ENCODE measurements around the gene THEMIS2. TPM values are rescaled to one million over a fixed set of nuclear protein-coding genes. Genes with fewer than 3 reads are reported as not detected.

The THEMIS2 gene
- total RNA-seq, 1 experiment from 2014 or later = 2.0 TPM

DNA sequence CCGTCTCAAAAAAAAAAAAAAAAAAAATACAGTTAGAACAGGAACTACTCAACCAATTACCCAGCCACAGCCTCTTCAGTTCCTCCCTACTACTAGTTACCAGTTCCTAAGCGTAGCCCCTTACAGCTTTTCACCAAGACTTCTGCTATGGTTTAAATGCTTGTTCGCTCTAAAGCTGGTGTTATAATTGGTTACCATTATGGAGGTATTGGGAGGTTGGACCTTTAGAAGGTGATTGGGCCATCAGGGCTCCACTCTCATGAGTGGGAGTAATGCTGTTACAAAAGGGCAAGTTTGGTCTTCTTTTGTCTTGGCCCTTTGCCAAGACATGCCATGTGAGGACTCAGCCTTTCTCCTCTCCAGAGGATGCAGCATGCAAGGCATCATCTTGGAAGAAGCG lies 59.4 kb downstream of the THEMIS2 start:
- POLR2A ChIA-PET (ENCODE audit: low non-redundant PET) = no interaction called here
- Histone ChIP-seq H3K4me3 (ENCODE audit: low read depth, low read length, poor library complexity, severe bottlenecking) (no peak overlapping the region), H3K36me3 (ENCODE audit: insufficient read depth, low read length, poor library complexity, severe bottlenecking) (no peaks in the 10 kb centered on the region), H3K27me3 (replicated peaks; ENCODE audit: insufficient read depth, low read depth, low read length, poor library complexity) (no peaks in the 10 kb centered on the region), H3K27ac (ENCODE audit: low read depth, low read length, poor library complexity, severe bottlenecking) (no peak overlapping the region), H3K4me1 (ENCODE audit: insufficient read depth, low read length, poor library complexity, severe bottlenecking) (no peaks in the 10 kb centered on the region), H3K9me3 (ENCODE audit: low read depth, low read length, poor library complexity, severe bottlenecking) (no peaks in the 10 kb centered on the region)
- no TSS peak for BruUV-seq (replicated peaks)
- no peak for TF ChIP-seq EZH2 (IDR thresholded peaks at IDR 0.05; ENCODE audit: borderline replicate concordance, low read depth, low read length, poor library complexity, severe bottlenecking)
- TF ChIP-seq, protein P1, sequence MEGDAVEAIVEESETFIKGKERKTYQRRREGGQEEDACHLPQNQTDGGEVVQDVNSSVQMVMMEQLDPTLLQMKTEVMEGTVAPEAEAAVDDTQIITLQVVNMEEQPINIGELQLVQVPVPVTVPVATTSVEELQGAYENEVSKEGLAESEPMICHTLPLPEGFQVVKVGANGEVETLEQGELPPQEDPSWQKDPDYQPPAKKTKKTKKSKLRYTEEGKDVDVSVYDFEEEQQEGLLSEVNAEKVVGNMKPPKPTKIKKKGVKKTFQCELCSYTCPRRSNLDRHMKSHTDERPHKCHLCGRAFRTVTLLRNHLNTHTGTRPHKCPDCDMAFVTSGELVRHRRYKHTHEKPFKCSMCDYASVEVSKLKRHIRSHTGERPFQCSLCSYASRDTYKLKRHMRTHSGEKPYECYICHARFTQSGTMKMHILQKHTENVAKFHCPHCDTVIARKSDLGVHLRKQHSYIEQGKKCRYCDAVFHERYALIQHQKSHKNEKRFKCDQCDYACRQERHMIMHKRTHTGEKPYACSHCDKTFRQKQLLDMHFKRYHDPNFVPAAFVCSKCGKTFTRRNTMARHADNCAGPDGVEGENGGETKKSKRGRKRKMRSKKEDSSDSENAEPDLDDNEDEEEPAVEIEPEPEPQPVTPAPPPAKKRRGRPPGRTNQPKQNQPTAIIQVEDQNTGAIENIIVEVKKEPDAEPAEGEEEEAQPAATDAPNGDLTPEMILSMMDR (conservative IDR thresholded peaks at IDR 0.05; ENCODE audit: low read depth, low read length) = no peak
- no peak for DNase-seq (ENCODE audit: low spot score)
- CTCF ChIA-PET = no interaction called here
- intact Hi-C loops (cut with micrococcal nuclease; ENCODE audit: unreplicated experiment) = no loop called here

DNA sequence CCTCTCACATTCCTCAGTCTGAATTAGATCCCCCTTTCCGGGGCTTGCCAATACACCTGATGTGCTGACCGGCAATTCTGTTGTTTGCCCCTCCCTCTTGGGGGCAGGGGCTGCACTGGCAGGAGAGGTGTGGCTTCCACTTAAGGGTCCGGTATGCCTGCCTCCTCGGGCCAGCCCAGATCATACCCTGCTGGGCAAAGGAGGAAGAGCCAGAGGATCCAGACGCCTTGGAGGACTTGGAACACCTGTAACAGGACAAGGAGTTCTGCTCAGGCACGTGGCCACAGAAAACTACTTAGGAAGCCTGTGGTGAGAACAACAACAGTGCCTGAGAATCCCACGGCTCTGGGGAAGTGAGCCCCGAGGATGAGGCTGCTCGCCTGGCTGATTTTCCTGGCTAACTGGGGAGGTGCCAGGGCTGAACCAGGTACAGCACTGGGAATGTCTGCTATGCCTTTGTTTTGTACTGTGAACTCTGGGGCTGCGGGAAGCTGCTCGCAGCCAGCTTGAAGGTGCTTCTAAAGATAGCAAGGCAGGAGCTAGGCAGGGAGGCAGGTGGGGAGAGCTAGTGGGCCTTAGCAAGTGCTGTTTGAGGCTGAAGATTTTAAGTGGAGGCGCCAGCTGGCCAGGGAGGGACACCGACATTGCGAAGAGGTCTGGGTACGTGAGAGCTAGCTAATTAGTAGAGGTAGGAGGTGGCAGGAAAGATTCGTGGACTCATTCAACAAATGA lies 62.6 kb downstream of the THEMIS2 start, which contains the start of gene SMPDL3B:
Gene SMPDL3B, plus strand, starts transcription at position 183 of the 732 bp plus-strand sequence. Its CDS starts 184 bp downstream, at position 367.
- ChIA-PET CTCF (no interaction called here), POLR2A (ENCODE audit: low non-redundant PET) (interaction anchor here (0.6 kb wide), 1 partner anchor 89 kb away, joined by 3 read pairs; no protein-coding TSS in a partner anchor)
- no peaks in the 10 kb centered on the region for H3K36me3 ChIP-seq (ENCODE audit: insufficient read depth, low read length, poor library complexity, severe bottlenecking)
- H3K9me3 ChIP-seq (ENCODE audit: low read depth, low read length, poor library complexity, severe bottlenecking) = no peaks in the 10 kb centered on the region
- DNase-seq (ENCODE audit: low spot score) = no peak
- H3K4me3 ChIP-seq (ENCODE audit: low read depth, low read length, poor library complexity, severe bottlenecking) = peak within 1 kb of the TSS; percentile 30
- no peaks in the 10 kb centered on the region for H3K27me3 ChIP-seq (replicated peaks; ENCODE audit: insufficient read depth, low read depth, low read length, poor library complexity)
- H3K27ac ChIP-seq (ENCODE audit: low read depth, low read length, poor library complexity, severe bottlenecking) = no peak within 1 kb of the TSS
- intact Hi-C loops (cut with micrococcal nuclease; ENCODE audit: unreplicated experiment) = no loop called here
- H3K4me1 ChIP-seq (ENCODE audit: insufficient read depth, low read length, poor library complexity, severe bottlenecking) = peaks cover 4% of the 10 kb centered on the region
- TF ChIP-seq, protein P1 (conservative IDR thresholded peaks at IDR 0.05; ENCODE audit: low read depth, low read length) = no peak
- TF ChIP-seq EZH2 (IDR thresholded peaks at IDR 0.05; ENCODE audit: borderline replicate concordance, low read depth, low read length, poor library complexity, severe bottlenecking) = no peak
- no TSS peak for BruUV-seq (replicated peaks)

DNA sequence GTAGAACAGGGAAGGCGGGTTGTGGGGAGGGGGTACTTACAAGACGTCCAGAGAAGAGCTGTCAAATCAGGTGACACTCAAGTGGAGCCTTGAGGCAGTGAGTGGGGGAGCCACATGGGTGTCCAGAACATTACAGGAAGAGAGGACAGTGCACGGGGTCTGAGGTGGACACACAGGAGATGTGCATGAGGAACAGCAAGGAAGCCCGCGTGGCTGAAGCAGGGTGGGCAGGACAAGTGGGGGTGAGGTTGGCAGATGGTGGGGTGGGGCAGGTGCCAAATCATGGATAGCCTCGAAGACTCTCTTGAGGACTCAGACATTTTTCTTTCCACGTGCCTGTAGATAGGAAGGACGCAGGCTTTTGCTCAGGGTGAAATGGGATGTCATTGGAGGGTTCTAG lies 63.4 kb downstream of the THEMIS2 start:
- POLR2A ChIA-PET (ENCODE audit: low non-redundant PET) = no interaction called here
- Histone ChIP-seq H3K9me3 (ENCODE audit: low read depth, low read length, poor library complexity, severe bottlenecking) (no peaks in the 10 kb centered on the region), H3K4me3 (ENCODE audit: low read depth, low read length, poor library complexity, severe bottlenecking) (no peak overlapping the region), H3K27ac (ENCODE audit: low read depth, low read length, poor library complexity, severe bottlenecking) (no peak overlapping the region), H3K36me3 (ENCODE audit: insufficient read depth, low read length, poor library complexity, severe bottlenecking) (no peaks in the 10 kb centered on the region), H3K27me3 (replicated peaks; ENCODE audit: insufficient read depth, low read depth, low read length, poor library complexity) (no peaks in the 10 kb centered on the region), H3K4me1 (ENCODE audit: insufficient read depth, low read length, poor library complexity, severe bottlenecking) (peaks cover 4% of the 10 kb centered on the region)
- intact Hi-C loops (cut with micrococcal nuclease; ENCODE audit: unreplicated experiment) = no loop called here
- DNase-seq (ENCODE audit: low spot score) = no peak
- BruUV-seq (replicated peaks) = no TSS peak
- CTCF ChIA-PET = no interaction called here
- TF ChIP-seq, protein P1 (conservative IDR thresholded peaks at IDR 0.05; ENCODE audit: low read depth, low read length) = no peak
- no peak for TF ChIP-seq EZH2 (IDR thresholded peaks at IDR 0.05; ENCODE audit: borderline replicate concordance, low read depth, low read length, poor library complexity, severe bottlenecking)

Other genes with a start within 250 kb of the THEMIS2 start
- gene FGR, start 237.4 kb upstream of the THEMIS2 start, total RNA-seq (2021) = not detected in 2 replicates
- 18.7 and 19.4 TPM in 2 replicates for gene IFI6, start 200.4 kb upstream of the THEMIS2 start, total RNA-seq (2021)
- gene FAM76A, start 146.6 kb upstream of the THEMIS2 start, total RNA-seq (2021) = 15.6 and 17.9 TPM in 2 replicates
- 22.5 and 24.5 TPM in 2 replicates for gene STX12, start 99.3 kb upstream of the THEMIS2 start, total RNA-seq (2021)
- 60.9 and 68.8 TPM in 2 replicates for gene PPP1R8, start 41.8 kb upstream of the THEMIS2 start, total RNA-seq (2021)
- 73.6 and 88.9 TPM in 2 replicates for gene RPA2, start 42.0 kb downstream of the THEMIS2 start, total RNA-seq (2021)
- 0.61 and 0.62 TPM in 2 replicates for gene SMPDL3B, start 62.5 kb downstream of the THEMIS2 start, total RNA-seq (2021)
- gene XKR8, start 87.4 kb downstream of the THEMIS2 start, total RNA-seq (2021) = 5.9 and 6.4 TPM in 2 replicates
- gene EYA3, start 216.1 kb downstream of the THEMIS2 start, total RNA-seq (2021) = 30.7 and 33.4 TPM in 2 replicates